GM10266 (cell line): Measurements from ENCODE around the gene PGAP6.

Experiments used
- DNase-seq: peaks from one replicate; pipeline ENCODE4 v3.0.0; 2012; ENCODE audit errors: extremely low spot score
- TF ChIP-seq, protein P1 (sequence below): IDR thresholded peaks from 2 replicates; pipeline ENCODE4 v1.5.1; 2012; ENCODE audit warnings: mild to moderate bottlenecking, low read depth; ENCODE audit not compliant: control insufficient read depth, insufficient read depth; ENCODE audit errors: missing control alignments

The PGAP6 gene, protein sequence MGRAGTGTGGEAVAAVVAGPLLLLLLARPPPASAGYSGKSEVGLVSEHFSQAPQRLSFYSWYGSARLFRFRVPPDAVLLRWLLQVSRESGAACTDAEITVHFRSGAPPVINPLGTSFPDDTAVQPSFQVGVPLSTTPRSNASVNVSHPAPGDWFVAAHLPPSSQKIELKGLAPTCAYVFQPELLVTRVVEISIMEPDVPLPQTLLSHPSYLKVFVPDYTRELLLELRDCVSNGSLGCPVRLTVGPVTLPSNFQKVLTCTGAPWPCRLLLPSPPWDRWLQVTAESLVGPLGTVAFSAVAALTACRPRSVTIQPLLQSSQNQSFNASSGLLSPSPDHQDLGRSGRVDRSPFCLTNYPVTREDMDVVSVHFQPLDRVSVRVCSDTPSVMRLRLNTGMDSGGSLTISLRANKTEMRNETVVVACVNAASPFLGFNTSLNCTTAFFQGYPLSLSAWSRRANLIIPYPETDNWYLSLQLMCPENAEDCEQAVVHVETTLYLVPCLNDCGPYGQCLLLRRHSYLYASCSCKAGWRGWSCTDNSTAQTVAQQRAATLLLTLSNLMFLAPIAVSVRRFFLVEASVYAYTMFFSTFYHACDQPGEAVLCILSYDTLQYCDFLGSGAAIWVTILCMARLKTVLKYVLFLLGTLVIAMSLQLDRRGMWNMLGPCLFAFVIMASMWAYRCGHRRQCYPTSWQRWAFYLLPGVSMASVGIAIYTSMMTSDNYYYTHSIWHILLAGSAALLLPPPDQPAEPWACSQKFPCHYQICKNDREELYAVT

DNA sequence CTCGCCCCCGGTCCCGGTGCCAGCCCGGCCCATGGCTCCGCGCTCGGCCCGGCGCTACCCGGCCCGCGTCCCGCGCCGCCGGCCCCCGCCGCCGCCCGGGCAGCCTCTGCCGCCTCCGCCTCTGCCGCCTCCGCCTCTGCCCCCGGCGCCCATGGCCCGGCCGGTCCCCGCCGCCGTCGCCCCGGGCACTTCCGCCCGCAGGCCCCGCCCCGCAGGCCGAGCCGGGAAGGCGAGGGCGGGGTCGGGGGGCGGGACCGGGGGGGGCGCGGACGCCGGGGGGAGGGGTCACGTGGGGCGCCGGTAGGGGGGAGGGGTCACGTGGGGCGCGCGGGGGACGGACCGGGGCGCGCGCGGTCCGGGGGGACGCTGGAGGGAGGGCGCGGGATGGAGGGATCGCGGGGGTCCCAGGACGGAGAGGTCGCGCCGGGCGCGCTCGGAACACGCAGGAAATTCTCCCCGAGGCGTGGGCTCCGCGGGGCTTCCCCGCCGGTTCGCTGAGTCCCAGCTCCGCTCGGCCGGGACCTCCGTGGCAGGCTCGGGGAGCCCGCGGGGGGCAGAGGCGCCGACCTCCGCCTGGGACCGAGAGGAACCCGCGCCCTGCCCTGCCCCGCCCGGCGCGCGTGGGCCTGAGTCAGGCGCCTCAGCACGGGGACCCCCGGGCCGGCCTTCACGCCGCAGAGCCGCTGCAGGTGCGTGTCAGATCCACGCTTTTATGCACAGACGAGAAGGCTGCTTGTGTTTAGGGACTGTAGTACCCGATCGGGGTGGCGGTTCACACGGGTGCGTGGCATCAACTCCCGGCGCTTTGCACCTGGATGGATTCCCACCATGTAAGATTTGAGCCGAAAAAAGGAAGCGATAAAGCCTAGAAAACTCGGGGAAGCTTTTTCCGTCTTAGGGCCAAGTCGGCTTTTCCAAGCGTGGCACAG, at the start of gene PGAP6:
Gene PGAP6 (minus strand): TSS at position 190 of the 929 bp plus-strand sequence. CDS start 157 bp downstream, at position 33.
- DNase-seq: peak; percentile 99
- TF ChIP-seq, protein P1, sequence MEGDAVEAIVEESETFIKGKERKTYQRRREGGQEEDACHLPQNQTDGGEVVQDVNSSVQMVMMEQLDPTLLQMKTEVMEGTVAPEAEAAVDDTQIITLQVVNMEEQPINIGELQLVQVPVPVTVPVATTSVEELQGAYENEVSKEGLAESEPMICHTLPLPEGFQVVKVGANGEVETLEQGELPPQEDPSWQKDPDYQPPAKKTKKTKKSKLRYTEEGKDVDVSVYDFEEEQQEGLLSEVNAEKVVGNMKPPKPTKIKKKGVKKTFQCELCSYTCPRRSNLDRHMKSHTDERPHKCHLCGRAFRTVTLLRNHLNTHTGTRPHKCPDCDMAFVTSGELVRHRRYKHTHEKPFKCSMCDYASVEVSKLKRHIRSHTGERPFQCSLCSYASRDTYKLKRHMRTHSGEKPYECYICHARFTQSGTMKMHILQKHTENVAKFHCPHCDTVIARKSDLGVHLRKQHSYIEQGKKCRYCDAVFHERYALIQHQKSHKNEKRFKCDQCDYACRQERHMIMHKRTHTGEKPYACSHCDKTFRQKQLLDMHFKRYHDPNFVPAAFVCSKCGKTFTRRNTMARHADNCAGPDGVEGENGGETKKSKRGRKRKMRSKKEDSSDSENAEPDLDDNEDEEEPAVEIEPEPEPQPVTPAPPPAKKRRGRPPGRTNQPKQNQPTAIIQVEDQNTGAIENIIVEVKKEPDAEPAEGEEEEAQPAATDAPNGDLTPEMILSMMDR: no peak

GRCh38 chr16:430904-431303, 49.1 kb upstream of the PGAP6 start:
- DNase-seq: no peak
- TF ChIP-seq, protein P1: no peak

GRCh38 chr16:427250-427649, 45.5 kb upstream of the PGAP6 start:
- TF ChIP-seq, protein P1: no peak
- no peak for DNase-seq

- TF ChIP-seq, protein P1: no peak
- DNase-seq: no peak
These were observed 45.1 kb upstream of the PGAP6 start for GRCh38 chr16:426906-427249.

- DNase-seq: peak; percentile 62
- TF ChIP-seq, protein P1: no peak
These were observed 44.5 kb upstream of the PGAP6 start for GRCh38 chr16:426115-426905.

DNA sequence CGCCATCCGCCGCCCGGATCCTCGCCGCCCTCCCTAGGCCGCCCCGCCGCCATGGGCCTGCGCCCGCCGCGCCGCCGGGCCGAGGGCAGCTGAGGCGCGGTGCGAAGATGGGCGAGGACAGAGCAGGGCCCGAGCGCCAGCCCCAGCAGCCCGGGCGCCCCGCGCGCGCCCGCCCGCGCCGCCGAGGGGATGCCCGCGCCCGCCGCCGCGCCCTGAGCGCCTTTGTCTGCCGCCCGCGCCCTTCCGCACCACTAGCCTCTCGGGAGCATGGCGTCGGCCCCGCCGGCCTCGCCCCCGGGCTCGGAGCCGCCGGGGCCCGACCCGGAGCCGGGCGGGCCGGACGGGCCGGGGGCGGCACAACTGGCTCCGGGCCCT, 43.9 kb upstream of the PGAP6 start:
- TF ChIP-seq, protein P1: no peak
- DNase-seq: no peak
